GM06990 (cell line): ENCODE measurements around the gene SCFD1.

ENCODE experiments used
- DNase-seq: peaks from one replicate; pipeline ENCODE4 v3.0.0-alpha.2; 2011; ENCODE audit not compliant: insufficient read length; ENCODE audit errors: extremely low read depth
- H3K27me3 ChIP-seq: replicated peaks from 2 replicates; pipeline ENCODE4 v1.6.0; 2011; ENCODE audit warnings: low read length; ENCODE audit not compliant: control insufficient read depth, insufficient read depth
- H3K36me3 ChIP-seq: 2 replicates; pipeline ENCODE4 v1.5.1; 2011; ENCODE audit warnings: low read length; ENCODE audit not compliant: control insufficient read depth, insufficient read depth
- H3K4me3 ChIP-seq: replicated peaks from 2 replicates; pipeline ENCODE4 v1.5.1; 2011; ENCODE audit warnings: low read depth, mild to moderate bottlenecking, control low read depth, low read length
- CTCF ChIP-seq: IDR thresholded peaks from 2 replicates; pipeline ENCODE4 v1.5.1; 2011; ENCODE audit warnings: low read length, control low read depth, mild to moderate bottlenecking, inconsistent platforms; ENCODE audit not compliant: insufficient read depth, poor library complexity, severe bottlenecking

Gene SCFD1

GRCh38 chr14:30710876-30711275 is 88.8 kb downstream of the SCFD1 start:
- Histone ChIP-seq H3K27me3 (no peaks in the 10 kb centered on the region), H3K4me3 (no peak overlapping the region), H3K36me3 (no peaks in the 10 kb centered on the region; the same call in none of the 2 replicates)
- TF ChIP-seq CTCF, result no peak
- no peak for DNase-seq

- TF ChIP-seq CTCF, result no peak
- H3K4me3 ChIP-seq, result no peak overlapping the region
- no peak for DNase-seq
- no peaks in the 10 kb centered on the region for H3K36me3 ChIP-seq
- no peaks in the 10 kb centered on the region for H3K27me3 ChIP-seq
These were observed 97.0 kb downstream of the SCFD1 start for GRCh38 chr14:30719137-30719536.

GRCh38 chr14:30725763-30726162 is 103.6 kb downstream of the SCFD1 start:
- Histone ChIP-seq H3K4me3 (no peak overlapping the region), H3K36me3 (no peaks in the 10 kb centered on the region; the same call in none of the 2 replicates), H3K27me3 (no peaks in the 10 kb centered on the region)
- no peak for DNase-seq
- TF ChIP-seq CTCF, result no peak

GRCh38 chr14:30728471-30728870 is 106.4 kb downstream of the SCFD1 start:
- DNase-seq, result no peak
- Histone ChIP-seq H3K4me3 (no peak overlapping the region), H3K27me3 (no peaks in the 10 kb centered on the region), H3K36me3 (no peaks in the 10 kb centered on the region; the same call in none of the 2 replicates)
- TF ChIP-seq CTCF, result no peak

GRCh38 chr14:30737916-30738315 is 115.8 kb downstream of the SCFD1 start:
- Histone ChIP-seq H3K4me3 (no peak overlapping the region), H3K36me3 (no peaks in the 10 kb centered on the region; the same call in 1 of the 2 replicates), H3K27me3 (no peaks in the 10 kb centered on the region)
- no peak for TF ChIP-seq CTCF
- no peak for DNase-seq

GRCh38 chr14:30738978-30739377 is 116.9 kb downstream of the SCFD1 start:
- TF ChIP-seq CTCF, result no peak
- H3K27me3 ChIP-seq, result no peaks in the 10 kb centered on the region
- no peak for DNase-seq

More at GRCh38 chr14:30738978-30739377, 116.9 kb downstream of the SCFD1 start:
- Histone ChIP-seq H3K4me3 (no peak overlapping the region), H3K36me3 (no peaks in the 10 kb centered on the region; the same call in 1 of the 2 replicates)
